ENCODE measurements around the gene VTCN1. TPM values are rescaled to one million over a fixed set of nuclear protein-coding genes. Genes with fewer than 3 reads are reported as not detected.

The VTCN1 gene
- total RNA-seq, 2 experiments from 2014 or later: not detected

DNA sequence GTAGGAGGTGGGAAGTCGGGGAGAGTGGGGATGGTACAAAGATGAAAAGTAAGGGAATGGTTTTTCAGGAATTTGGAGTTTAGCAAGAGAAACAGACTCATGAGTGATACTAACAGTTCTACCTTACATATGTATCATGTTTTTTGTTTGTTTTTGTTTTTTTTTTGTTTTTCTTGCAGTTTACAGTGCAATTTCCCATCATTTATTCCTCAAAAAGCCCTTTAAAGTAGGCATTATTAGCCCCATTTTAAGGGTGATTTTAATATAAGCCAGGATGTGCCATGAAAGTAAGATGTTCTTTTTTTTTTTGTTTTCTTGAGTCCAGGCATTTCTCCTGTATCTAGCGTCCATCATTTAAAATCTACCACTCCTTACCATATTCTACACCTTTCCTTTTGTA, 75.4 kb downstream of the VTCN1 start:
- TF ChIP-seq EZH2phosphoT487 (IDR thresholded peaks at IDR 0.05; ENCODE audit: borderline replicate concordance, low read depth, low read length) (no peak), CTCF (conservative IDR thresholded peaks at IDR 0.05; ENCODE audit: low read length) (no peak)
- no peaks in the 10 kb centered on the region for H4K20me1 ChIP-seq (ENCODE audit: insufficient read depth, low read length)
- H3K27ac ChIP-seq (ENCODE audit: low read depth, low read length, poor library complexity, severe bottlenecking): no peak overlapping the region
- DNase-seq (ENCODE audit: low spot score): no peak
- H3K79me2 ChIP-seq (ENCODE audit: insufficient read depth, low read depth, low read length): no peaks in the 10 kb centered on the region
- no TSS peak for BruUV-seq (replicated peaks)
- no peak overlapping the region for H3K4me3 ChIP-seq (ENCODE audit: low read depth, low read length, poor library complexity, severe bottlenecking)
- H3K36me3 ChIP-seq (ENCODE audit: insufficient read depth, low read length): no peaks in the 10 kb centered on the region
- ChIA-PET POLR2A (interaction anchor here (1.2 kb wide), 1 partner anchor 11 kb away, joined by 3 read pairs; no protein-coding TSS in a partner anchor), CTCF (ENCODE audit: unreplicated experiment) (no interaction called here)
- no peak overlapping the region for H3K4me2 ChIP-seq (ENCODE audit: low read length)
- no peaks in the 10 kb centered on the region for H3K9me2 ChIP-seq (ENCODE audit: insufficient read depth, low read length)
- H3K4me1 ChIP-seq (ENCODE audit: insufficient read depth, low read length, poor library complexity, severe bottlenecking): no peaks in the 10 kb centered on the region
- intact Hi-C loops (cut with micrococcal nuclease; ENCODE audit: unreplicated experiment): no loop called here
- H2AFZ ChIP-seq (ENCODE audit: low read length): no peak overlapping the region
- H3K9me3 ChIP-seq (ENCODE audit: low read length): no peaks in the 10 kb centered on the region

DNA sequence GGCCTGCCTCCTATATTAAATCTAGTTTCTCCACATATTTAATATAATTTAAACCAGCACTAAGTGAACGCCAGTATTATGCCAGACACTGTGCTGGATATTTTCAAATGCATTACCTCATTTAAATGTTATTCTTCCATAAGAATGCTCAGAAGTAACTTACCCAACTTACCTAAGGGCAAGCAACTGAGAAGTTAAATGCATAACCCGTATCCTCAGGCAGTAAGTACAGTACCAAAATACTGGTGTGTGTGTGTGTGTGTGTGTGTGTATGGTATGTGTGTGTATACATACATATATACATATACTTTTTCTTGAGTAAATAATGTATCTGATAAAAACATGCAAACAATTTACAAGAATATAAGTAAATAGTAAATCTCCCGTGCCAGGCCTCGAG, 80.2 kb downstream of the VTCN1 start:
- Histone ChIP-seq H2AFZ (ENCODE audit: low read length) (no peak overlapping the region), H3K79me2 (ENCODE audit: insufficient read depth, low read depth, low read length) (no peaks in the 10 kb centered on the region), H3K36me3 (ENCODE audit: insufficient read depth, low read length) (no peaks in the 10 kb centered on the region), H4K20me1 (ENCODE audit: insufficient read depth, low read length) (no peaks in the 10 kb centered on the region), H3K4me2 (ENCODE audit: low read length) (no peak overlapping the region), H3K9me3 (ENCODE audit: low read length) (no peaks in the 10 kb centered on the region), H3K27ac (ENCODE audit: low read depth, low read length, poor library complexity, severe bottlenecking) (no peak overlapping the region), H3K4me3 (ENCODE audit: low read depth, low read length, poor library complexity, severe bottlenecking) (no peak overlapping the region), H3K4me1 (ENCODE audit: insufficient read depth, low read length, poor library complexity, severe bottlenecking) (no peaks in the 10 kb centered on the region), H3K9me2 (ENCODE audit: insufficient read depth, low read length) (no peaks in the 10 kb centered on the region)
- DNase-seq (ENCODE audit: low spot score): no peak
- CTCF ChIA-PET (ENCODE audit: unreplicated experiment): no interaction called here
- TF ChIP-seq CTCF (conservative IDR thresholded peaks at IDR 0.05; ENCODE audit: low read length) (no peak), EZH2phosphoT487 (IDR thresholded peaks at IDR 0.05; ENCODE audit: borderline replicate concordance, low read depth, low read length) (no peak)
- intact Hi-C loops (cut with micrococcal nuclease; ENCODE audit: unreplicated experiment): no loop called here
- POLR2A ChIA-PET: no interaction called here
- no TSS peak for BruUV-seq (replicated peaks)

DNA sequence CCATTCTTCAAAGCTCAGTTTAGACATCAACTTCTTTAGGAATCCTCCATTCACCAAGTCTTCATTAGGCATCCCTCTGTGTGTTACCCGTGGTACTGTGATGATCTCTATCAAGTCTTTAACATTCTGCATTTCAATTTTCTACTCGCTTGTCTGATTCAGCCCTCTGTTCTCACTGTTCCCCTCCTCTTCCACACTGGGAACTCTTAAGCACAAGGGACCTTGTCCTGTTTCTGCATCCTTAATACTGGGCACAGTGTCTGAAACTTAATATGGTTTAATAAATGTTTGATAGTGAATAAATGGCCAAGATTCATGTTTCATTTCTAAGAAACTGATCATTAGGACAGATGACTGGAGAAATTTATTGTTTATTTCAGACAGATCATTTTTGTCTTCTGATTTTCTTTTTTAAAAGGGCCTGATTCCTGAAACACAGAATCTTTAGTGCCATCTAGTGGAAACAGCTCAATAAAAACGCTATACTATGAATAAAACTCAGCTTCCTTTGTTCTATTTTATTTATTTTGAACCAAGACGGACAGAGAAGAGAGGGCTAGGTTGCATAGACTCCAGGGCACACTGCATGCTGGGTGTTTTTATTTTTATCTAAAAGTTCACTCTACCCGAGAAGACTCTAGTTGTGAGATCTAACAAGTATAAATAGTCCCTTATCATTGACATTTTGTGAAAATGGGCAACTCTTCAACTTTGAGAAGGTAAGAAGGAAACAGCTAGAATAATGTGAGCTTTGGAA, 82.2 kb downstream of the VTCN1 start:
- POLR2A ChIA-PET: interaction anchor here (1.1 kb wide), 1 partner anchor 31 kb away, joined by 5 read pairs; no protein-coding TSS in a partner anchor
- no peaks in the 10 kb centered on the region for H3K4me1 ChIP-seq (ENCODE audit: insufficient read depth, low read length, poor library complexity, severe bottlenecking)
- H3K9me3 ChIP-seq (ENCODE audit: low read length): no peaks in the 10 kb centered on the region
- DNase-seq (ENCODE audit: low spot score): peak; percentile 39
- CTCF ChIA-PET (ENCODE audit: unreplicated experiment): interaction anchor here (0.9 kb wide), 1 partner anchor 48 kb away, joined by 3 read pairs; no protein-coding TSS in a partner anchor
- no peaks in the 10 kb centered on the region for H3K36me3 ChIP-seq (ENCODE audit: insufficient read depth, low read length)
- no peaks in the 10 kb centered on the region for H4K20me1 ChIP-seq (ENCODE audit: insufficient read depth, low read length)
- no peak overlapping the region for H3K4me3 ChIP-seq (ENCODE audit: low read depth, low read length, poor library complexity, severe bottlenecking)
- TF ChIP-seq CTCF (conservative IDR thresholded peaks at IDR 0.05; ENCODE audit: low read length) (peak; percentile 85), EZH2phosphoT487 (IDR thresholded peaks at IDR 0.05; ENCODE audit: borderline replicate concordance, low read depth, low read length) (no peak)
- H3K27ac ChIP-seq (ENCODE audit: low read depth, low read length, poor library complexity, severe bottlenecking): no peak overlapping the region
- no peaks in the 10 kb centered on the region for H3K79me2 ChIP-seq (ENCODE audit: insufficient read depth, low read depth, low read length)
- intact Hi-C loops (cut with micrococcal nuclease; ENCODE audit: unreplicated experiment): no loop called here
- BruUV-seq (replicated peaks): no TSS peak
- no peak overlapping the region for H3K4me2 ChIP-seq (ENCODE audit: low read length)
- H2AFZ ChIP-seq (ENCODE audit: low read length): no peak overlapping the region
- H3K9me2 ChIP-seq (ENCODE audit: insufficient read depth, low read length): no peaks in the 10 kb centered on the region
